DND-41 (cell line): Measurements from ENCODE around the gene THOC2.
"Not testable (repeated sequence)": the region's sequence is repeated elsewhere in the genome, so short reads cannot be mapped to it uniquely, and the experiment has no call there.

ENCODE experiments used
- EZH2 ChIP-seq: IDR thresholded peaks from 3 replicates; pipeline ENCODE4 v1.6.1; 2012; ENCODE audit warnings: borderline replicate concordance, low read depth, mild to moderate bottlenecking, moderate library complexity, low read length, inconsistent platforms; ENCODE audit not compliant: severe bottlenecking
- TF ChIP-seq, protein P1 (sequence below): IDR thresholded peaks from 2 replicates; pipeline ENCODE4 v1.5.1; 2012; ENCODE audit warnings: borderline replicate concordance, low read length, moderate library complexity, mild to moderate bottlenecking; ENCODE audit not compliant: poor library complexity, severe bottlenecking; ENCODE audit errors: extremely low read depth

- TF ChIP-seq, protein P1, sequence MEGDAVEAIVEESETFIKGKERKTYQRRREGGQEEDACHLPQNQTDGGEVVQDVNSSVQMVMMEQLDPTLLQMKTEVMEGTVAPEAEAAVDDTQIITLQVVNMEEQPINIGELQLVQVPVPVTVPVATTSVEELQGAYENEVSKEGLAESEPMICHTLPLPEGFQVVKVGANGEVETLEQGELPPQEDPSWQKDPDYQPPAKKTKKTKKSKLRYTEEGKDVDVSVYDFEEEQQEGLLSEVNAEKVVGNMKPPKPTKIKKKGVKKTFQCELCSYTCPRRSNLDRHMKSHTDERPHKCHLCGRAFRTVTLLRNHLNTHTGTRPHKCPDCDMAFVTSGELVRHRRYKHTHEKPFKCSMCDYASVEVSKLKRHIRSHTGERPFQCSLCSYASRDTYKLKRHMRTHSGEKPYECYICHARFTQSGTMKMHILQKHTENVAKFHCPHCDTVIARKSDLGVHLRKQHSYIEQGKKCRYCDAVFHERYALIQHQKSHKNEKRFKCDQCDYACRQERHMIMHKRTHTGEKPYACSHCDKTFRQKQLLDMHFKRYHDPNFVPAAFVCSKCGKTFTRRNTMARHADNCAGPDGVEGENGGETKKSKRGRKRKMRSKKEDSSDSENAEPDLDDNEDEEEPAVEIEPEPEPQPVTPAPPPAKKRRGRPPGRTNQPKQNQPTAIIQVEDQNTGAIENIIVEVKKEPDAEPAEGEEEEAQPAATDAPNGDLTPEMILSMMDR: not testable (repeated sequence)
- not testable (repeated sequence) for TF ChIP-seq EZH2
Measured at GRCh38 chrX:123757794-123758193, 24.9 kb upstream of the THOC2 start.
